T1000 (cell line): ENCODE measurements around the gene CCNL2.
"Not testable (repeated sequence)": the region's sequence is repeated elsewhere in the genome, so short reads cannot be mapped to it uniquely, and the experiment has no call there.

ENCODE experiments used
- DNase-seq: peaks from one replicate; lab custom pipeline; 2025; ENCODE audit warnings: mixed read lengths; lab: John Stamatoyannopoulos, UW

Gene CCNL2

GRCh38 chr1:1419813-1420653 is 20.9 kb upstream of the CCNL2 start:
- no peak for DNase-seq

- no peak for DNase-seq
Observed at GRCh38 chr1:1419363-1419812, 20.3 kb upstream of the CCNL2 start.

GRCh38 chr1:1418464-1419362 is 19.6 kb upstream of the CCNL2 start:
- no peak for DNase-seq

GRCh38 chr1:1417825-1418463 is 18.8 kb upstream of the CCNL2 start:
- DNase-seq = not testable (repeated sequence)

GRCh38 chr1:1417396-1417795 is 18.3 kb upstream of the CCNL2 start:
- not testable (repeated sequence) for DNase-seq

GRCh38 chr1:1415751-1416150 is 16.6 kb upstream of the CCNL2 start:
- DNase-seq = no peak

GRCh38 chr1:1412311-1412902 is 13.3 kb upstream of the CCNL2 start:
- DNase-seq = not testable (repeated sequence)

- no peak for DNase-seq
Observed at GRCh38 chr1:1411626-1412025, 12.5 kb upstream of the CCNL2 start.

- not testable (repeated sequence) for DNase-seq
Observed at GRCh38 chr1:1410238-1410637, 11.1 kb upstream of the CCNL2 start.

- DNase-seq = no peak
Observed at GRCh38 chr1:1407636-1408318, 8.6 kb upstream of the CCNL2 start.

GRCh38 chr1:1406821-1407635 is 7.9 kb upstream of the CCNL2 start, which contains the start of gene MRPL20:
Gene MRPL20, minus strand, starts transcription at chr1:1407293. Its CDS starts 76 bp downstream, at chr1:1407217.
- peak; percentile 87 for DNase-seq

GRCh38 chr1:1406101-1406820 is 7.1 kb upstream of the CCNL2 start:
- DNase-seq = no peak

- DNase-seq = no peak
Observed at GRCh38 chr1:1403653-1404052, 4.5 kb upstream of the CCNL2 start.

- DNase-seq = not testable (repeated sequence)
Observed at GRCh38 chr1:1402901-1403392, 3.8 kb upstream of the CCNL2 start.

- DNase-seq = peak; percentile 4
Observed at GRCh38 chr1:1402072-1402900, 3.2 kb upstream of the CCNL2 start.

- DNase-seq = no peak
Observed at GRCh38 chr1:1401457-1402010, 2.4 kb upstream of the CCNL2 start.

GRCh38 chr1:1400576-1401456 is 1.7 kb upstream of the CCNL2 start:
- no peak for DNase-seq
